Measurements from ENCODE around the gene MICAL3. TPM values are rescaled to one million over a fixed set of nuclear protein-coding genes. Genes with fewer than 3 reads are reported as not detected.
"Not testable (repeated sequence)": the region's sequence is repeated elsewhere in the genome, so short reads cannot be mapped to it uniquely, and the experiment has no call there.

Gene MICAL3
- total and polyA plus RNA-seq, 9 donors: 17.5 to 106 (median 81.3) TPM

GRCh38 chr22:17767233-17768065 is 256.9 kb downstream of the MICAL3 start:
- H3K27me3 ChIP-seq: no peaks in the 10 kb centered on the region
- no peaks in the 10 kb centered on the region for H3K9me3 ChIP-seq
- WGBS, 3 donors: 91 to 96% (median 92%) methylated on average over 14 of the region's 14 CpGs
- H3K4me3 ChIP-seq: no peak overlapping the region
- peaks cover 2% of the 10 kb centered on the region for H3K4me1 ChIP-seq (ENCODE audit: insufficient read depth)
- H3K27ac ChIP-seq: no peak overlapping the region
- DNase-seq: no peak
- TF ChIP-seq POLR2A (IDR thresholded peaks at IDR 0.05) (no peak), EP300 (IDR thresholded peaks at IDR 0.05) (no peak)
- TF ChIP-seq, protein P1, sequence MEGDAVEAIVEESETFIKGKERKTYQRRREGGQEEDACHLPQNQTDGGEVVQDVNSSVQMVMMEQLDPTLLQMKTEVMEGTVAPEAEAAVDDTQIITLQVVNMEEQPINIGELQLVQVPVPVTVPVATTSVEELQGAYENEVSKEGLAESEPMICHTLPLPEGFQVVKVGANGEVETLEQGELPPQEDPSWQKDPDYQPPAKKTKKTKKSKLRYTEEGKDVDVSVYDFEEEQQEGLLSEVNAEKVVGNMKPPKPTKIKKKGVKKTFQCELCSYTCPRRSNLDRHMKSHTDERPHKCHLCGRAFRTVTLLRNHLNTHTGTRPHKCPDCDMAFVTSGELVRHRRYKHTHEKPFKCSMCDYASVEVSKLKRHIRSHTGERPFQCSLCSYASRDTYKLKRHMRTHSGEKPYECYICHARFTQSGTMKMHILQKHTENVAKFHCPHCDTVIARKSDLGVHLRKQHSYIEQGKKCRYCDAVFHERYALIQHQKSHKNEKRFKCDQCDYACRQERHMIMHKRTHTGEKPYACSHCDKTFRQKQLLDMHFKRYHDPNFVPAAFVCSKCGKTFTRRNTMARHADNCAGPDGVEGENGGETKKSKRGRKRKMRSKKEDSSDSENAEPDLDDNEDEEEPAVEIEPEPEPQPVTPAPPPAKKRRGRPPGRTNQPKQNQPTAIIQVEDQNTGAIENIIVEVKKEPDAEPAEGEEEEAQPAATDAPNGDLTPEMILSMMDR (IDR thresholded peaks at IDR 0.05): no peak
- H3K36me3 ChIP-seq: no peaks in the 10 kb centered on the region
- intact Hi-C loops (cut with DNase I): no loop called here

GRCh38 chr22:17764852-17765251 is 259.5 kb downstream of the MICAL3 start:
- H3K4me1 ChIP-seq (ENCODE audit: insufficient read depth); intact Hi-C loops (cut with DNase I); DNase-seq; H3K27me3 ChIP-seq; H3K36me3 ChIP-seq; H3K27ac ChIP-seq; H3K9me3 ChIP-seq; H3K4me3 ChIP-seq: not testable (repeated sequence)
- 89 to 92% (median 90%) methylated on average over 5 of the region's 5 CpGs for WGBS, 3 donors

DNA sequence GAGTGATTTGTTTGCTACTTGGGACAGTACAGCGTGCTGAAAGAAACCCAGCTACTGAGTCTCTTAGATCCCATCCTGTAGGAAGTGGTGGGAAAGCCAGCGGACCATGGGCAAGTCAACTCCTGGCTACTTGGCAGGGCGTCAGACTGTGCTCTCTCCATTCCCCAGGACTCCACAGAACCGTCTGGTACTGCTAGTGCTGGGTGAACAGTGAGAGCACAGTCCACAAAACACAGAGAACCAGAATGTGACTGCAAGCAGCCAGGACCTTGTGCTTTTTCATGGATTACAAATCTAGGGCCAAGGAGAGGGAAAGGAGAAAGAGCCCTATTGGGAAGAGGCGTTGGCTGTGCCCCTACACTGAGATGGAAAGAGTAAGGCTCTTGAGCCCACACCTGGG is 260.3 kb downstream of the MICAL3 start:
- H3K36me3 ChIP-seq: no peaks in the 10 kb centered on the region
- no peak overlapping the region for H3K4me3 ChIP-seq
- H3K27ac ChIP-seq: no peak overlapping the region
- H3K9me3 ChIP-seq: no peaks in the 10 kb centered on the region
- TF ChIP-seq EP300 (IDR thresholded peaks at IDR 0.05): no peak
- TF ChIP-seq, protein P1 (IDR thresholded peaks at IDR 0.05): no peak
- TF ChIP-seq POLR2A (IDR thresholded peaks at IDR 0.05): no peak
- H3K27me3 ChIP-seq: no peaks in the 10 kb centered on the region
- H3K4me1 ChIP-seq (ENCODE audit: insufficient read depth): peaks cover under 1% of the 10 kb centered on the region
- intact Hi-C loops (cut with DNase I): no loop called here
- WGBS, 3 donors: 52 to 59% (median 54%) methylated on average over 5 of the region's 5 CpGs
- no peak for DNase-seq

DNA sequence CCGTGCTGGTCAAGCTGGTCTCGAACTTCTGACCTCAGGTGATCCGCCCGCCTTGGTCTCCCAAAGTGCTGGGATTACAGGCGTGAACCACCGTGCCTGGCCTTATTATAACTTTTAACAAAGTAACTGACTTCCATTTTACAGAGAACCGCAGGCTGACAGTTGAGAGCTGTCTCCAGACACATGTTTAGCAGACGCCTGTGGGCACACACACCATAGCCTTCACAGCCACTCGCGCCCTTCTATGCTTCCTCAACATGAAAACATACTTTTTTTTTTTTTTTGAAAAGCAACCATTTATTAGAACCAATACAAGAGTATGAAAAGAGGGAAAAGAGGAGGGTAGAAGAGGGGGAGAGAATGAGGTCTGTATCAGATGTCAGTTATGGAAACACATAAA is 260.9 kb downstream of the MICAL3 start:
- DNase-seq; H3K4me3 ChIP-seq; H3K9me3 ChIP-seq; intact Hi-C loops (cut with DNase I); H3K27ac ChIP-seq; H3K27me3 ChIP-seq; H3K4me1 ChIP-seq (ENCODE audit: insufficient read depth); H3K36me3 ChIP-seq: not testable (repeated sequence)
- WGBS, 3 donors: 85 to 92% (median 86%) methylated on average over 10 of the region's 10 CpGs

DNA sequence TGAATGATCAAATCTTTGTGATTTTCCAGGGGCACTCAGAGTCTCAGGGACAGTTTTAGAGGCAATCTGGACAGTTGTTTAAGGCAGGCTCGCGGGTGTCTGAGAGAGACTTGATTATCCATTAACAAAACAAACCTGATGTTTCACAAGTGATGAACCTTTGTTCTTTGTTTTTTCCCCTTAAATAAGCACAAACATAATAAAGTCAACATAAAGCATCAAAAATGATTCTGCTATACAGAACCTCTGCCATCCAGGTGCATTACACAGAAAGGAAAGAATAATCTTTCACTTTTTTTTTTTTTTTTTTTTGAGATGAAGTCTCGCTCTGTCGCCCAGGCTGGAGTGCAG is 263.2 kb downstream of the MICAL3 start:
- intact Hi-C loops (cut with DNase I): no loop called here
- 68 to 87% (median 86%) methylated on average over 2 to 4 of the region's 4 CpGs for WGBS, 3 donors
- H3K4me3 ChIP-seq: no peak overlapping the region
- no peaks in the 10 kb centered on the region for H3K4me1 ChIP-seq (ENCODE audit: insufficient read depth)
- H3K27ac ChIP-seq: no peak overlapping the region
- TF ChIP-seq POLR2A (IDR thresholded peaks at IDR 0.05) (no peak), EP300 (IDR thresholded peaks at IDR 0.05) (no peak)
- TF ChIP-seq, protein P1 (IDR thresholded peaks at IDR 0.05): no peak
- no peaks in the 10 kb centered on the region for H3K36me3 ChIP-seq
- no peak for DNase-seq
- no peaks in the 10 kb centered on the region for H3K27me3 ChIP-seq
- H3K9me3 ChIP-seq: no peaks in the 10 kb centered on the region
